ENCODE data around the gene USF2.

- TF ChIP-seq CTCF (tag by site-specific recombination; IDR thresholded peaks at IDR 0.05) (no peak), PATZ1 (tag by site-specific recombination; IDR thresholded peaks at IDR 0.05) (no peak)
Observed at GRCh38 chr19:35220315-35220921, 48.3 kb upstream of the USF2 start.

All from HEK293 (cell line).